ENCODE measurements around the gene UBN1. TPM values are rescaled to one million over a fixed set of nuclear protein-coding genes. Genes with fewer than 3 reads are reported as not detected.

The UBN1 gene
- total RNA-seq, 4 donors from 2014 or later, result 21.0 to 48.2 (median 41.1) TPM

GRCh38 chr16:4913774-4914525 lies 66.7 kb downstream of the UBN1 start:
- 92% methylated on average over 14 of the region's 15 CpGs for WGBS
- Histone ChIP-seq H3K4me1 (peaks cover 0 to 9% (median 0%) of the 10 kb centered on the region in 4 donors), H3K27ac (replicated peaks in 1 of 4) (no peak overlapping the region), H3K36me3 (peaks cover 0 to 4% (median 0%) of the 10 kb centered on the region in 4 donors), H3K9me3 (no peaks in the 10 kb centered on the region), H3K27me3 (no peaks in the 10 kb centered on the region), H3K4me3 (no peak overlapping the region)
- no peak for DNase-seq (ENCODE audit: extremely low spot score)
- intact Hi-C loops (cut with DNase I), result no loop called here
- no peak for TF ChIP-seq EP300 (IDR thresholded peaks at IDR 0.05)
- no peak for TF ChIP-seq POLR2AphosphoS5 (IDR thresholded peaks at IDR 0.05)
- no peak for TF ChIP-seq POLR2A (IDR thresholded peaks at IDR 0.05; ENCODE audit: low read depth)

GRCh38 chr16:4914528-4915225 lies 67.4 kb downstream of the UBN1 start:
- WGBS, result 92% methylated on average over 4 of the region's 7 CpGs

DNA sequence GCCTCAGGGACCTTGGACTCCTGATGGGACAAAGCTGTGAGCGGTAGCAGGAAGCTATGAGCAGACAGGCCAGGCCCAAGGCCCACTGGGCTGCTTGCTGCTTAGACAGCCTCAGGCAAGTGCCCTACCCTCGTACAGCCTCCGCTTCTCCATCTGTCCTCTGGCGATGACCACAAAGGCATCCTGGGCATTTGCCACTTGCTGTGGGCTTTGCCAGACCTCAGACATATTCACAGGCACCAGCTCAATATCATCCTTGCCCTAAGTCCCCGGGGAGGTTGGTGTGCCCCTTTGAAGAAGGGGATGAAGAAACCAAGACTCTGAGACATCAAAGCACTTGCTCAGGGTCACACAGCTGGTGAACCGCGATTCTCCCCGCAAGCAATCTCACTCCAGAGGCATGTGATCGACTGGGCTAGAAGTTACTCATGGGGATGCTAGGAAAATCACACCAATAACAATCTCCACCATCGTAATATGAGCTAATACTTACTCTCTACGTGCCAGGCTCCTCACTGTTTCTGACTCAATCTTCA lies 68.0 kb downstream of the UBN1 start:
- Histone ChIP-seq H3K9me3 (no peaks in the 10 kb centered on the region), H3K27me3 (no peaks in the 10 kb centered on the region), H3K36me3 (peaks cover 0 to 4% (median 0%) of the 10 kb centered on the region in 4 donors), H3K4me3 (no peak overlapping the region), H3K27ac (replicated peaks in 1 of 4) (peak overlapping the region in 1 of 4 donors; percentile 27), H3K4me1 (peaks cover 0 to 11% (median 0%) of the 10 kb centered on the region in 4 donors)
- intact Hi-C loops (cut with DNase I), result no loop called here
- 80% methylated on average over 7 of the region's 11 CpGs for WGBS
- TF ChIP-seq, protein P1, sequence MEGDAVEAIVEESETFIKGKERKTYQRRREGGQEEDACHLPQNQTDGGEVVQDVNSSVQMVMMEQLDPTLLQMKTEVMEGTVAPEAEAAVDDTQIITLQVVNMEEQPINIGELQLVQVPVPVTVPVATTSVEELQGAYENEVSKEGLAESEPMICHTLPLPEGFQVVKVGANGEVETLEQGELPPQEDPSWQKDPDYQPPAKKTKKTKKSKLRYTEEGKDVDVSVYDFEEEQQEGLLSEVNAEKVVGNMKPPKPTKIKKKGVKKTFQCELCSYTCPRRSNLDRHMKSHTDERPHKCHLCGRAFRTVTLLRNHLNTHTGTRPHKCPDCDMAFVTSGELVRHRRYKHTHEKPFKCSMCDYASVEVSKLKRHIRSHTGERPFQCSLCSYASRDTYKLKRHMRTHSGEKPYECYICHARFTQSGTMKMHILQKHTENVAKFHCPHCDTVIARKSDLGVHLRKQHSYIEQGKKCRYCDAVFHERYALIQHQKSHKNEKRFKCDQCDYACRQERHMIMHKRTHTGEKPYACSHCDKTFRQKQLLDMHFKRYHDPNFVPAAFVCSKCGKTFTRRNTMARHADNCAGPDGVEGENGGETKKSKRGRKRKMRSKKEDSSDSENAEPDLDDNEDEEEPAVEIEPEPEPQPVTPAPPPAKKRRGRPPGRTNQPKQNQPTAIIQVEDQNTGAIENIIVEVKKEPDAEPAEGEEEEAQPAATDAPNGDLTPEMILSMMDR (IDR thresholded peaks at IDR 0.05), result no peak
- TF ChIP-seq EP300 (IDR thresholded peaks at IDR 0.05), result no peak
- no peak for TF ChIP-seq POLR2AphosphoS5 (IDR thresholded peaks at IDR 0.05)
- no peak for TF ChIP-seq POLR2A (IDR thresholded peaks at IDR 0.05; ENCODE audit: low read depth)
- no peak for DNase-seq (ENCODE audit: extremely low spot score)

More at GRCh38 chr16:4914528-4915225, 67.4 kb downstream of the UBN1 start:
- H3K4me1 ChIP-seq, result peaks cover 0 to 11% (median 0%) of the 10 kb centered on the region in 4 donors
- H3K4me3 ChIP-seq, result no peak overlapping the region
- no peak for DNase-seq (ENCODE audit: extremely low spot score)
- TF ChIP-seq POLR2A (IDR thresholded peaks at IDR 0.05; ENCODE audit: low read depth), result no peak
- no peaks in the 10 kb centered on the region for H3K27me3 ChIP-seq
- no peaks in the 10 kb centered on the region for H3K9me3 ChIP-seq
- H3K36me3 ChIP-seq, result peaks cover 0 to 4% (median 0%) of the 10 kb centered on the region in 4 donors
- peak overlapping the region in 1 of 4 donors; percentile 27 for H3K27ac ChIP-seq (replicated peaks in 1 of 4)
- intact Hi-C loops (cut with DNase I), result no loop called here

GRCh38 chr16:4917117-4917516 lies 69.8 kb downstream of the UBN1 start:
- Histone ChIP-seq H3K36me3 (peaks cover 0 to 4% (median 0%) of the 10 kb centered on the region in 4 donors), H3K9me3 (no peaks in the 10 kb centered on the region), H3K27me3 (no peaks in the 10 kb centered on the region), H3K4me3 (no peak overlapping the region), H3K4me1 (peaks cover 0 to 12% (median 2%) of the 10 kb centered on the region in 4 donors), H3K27ac (replicated peaks in 1 of 4) (no peak overlapping the region)
- 38% methylated on average over 4 of the region's 4 CpGs for WGBS
- no peak for DNase-seq (ENCODE audit: extremely low spot score)
- TF ChIP-seq, protein P1 (IDR thresholded peaks at IDR 0.05), result no peak
- TF ChIP-seq POLR2A (IDR thresholded peaks at IDR 0.05; ENCODE audit: low read depth), result no peak
- no peak for TF ChIP-seq EP300 (IDR thresholded peaks at IDR 0.05)
- TF ChIP-seq POLR2AphosphoS5 (IDR thresholded peaks at IDR 0.05), result no peak
- intact Hi-C loops (cut with DNase I), result no loop called here

DNA sequence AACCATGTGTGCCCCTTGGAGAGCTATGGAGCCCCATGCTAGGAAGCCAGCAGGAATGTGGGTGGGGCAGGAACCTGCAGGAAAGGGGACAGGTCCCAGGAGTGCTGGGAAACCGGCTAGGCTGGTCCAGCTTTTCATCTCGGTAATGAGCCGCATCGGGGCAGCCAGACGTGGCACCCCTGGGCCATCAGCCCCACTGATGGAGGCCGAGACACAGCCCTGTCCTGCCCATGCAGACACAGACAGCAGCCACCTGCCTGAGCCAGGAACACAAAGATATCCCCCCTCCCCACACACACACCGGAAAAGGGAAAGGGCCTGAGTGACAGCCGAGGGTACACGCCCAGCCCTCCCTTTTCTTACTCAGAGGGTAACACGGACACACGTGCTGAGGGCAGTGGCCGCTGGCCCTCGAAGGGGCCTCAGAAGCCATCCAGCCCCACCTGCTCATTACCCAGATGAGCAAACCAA lies 71.5 kb downstream of the UBN1 start:
- no peak for DNase-seq (ENCODE audit: extremely low spot score)
- intact Hi-C loops (cut with DNase I), result no loop called here
- H3K36me3 ChIP-seq, result peaks cover 0 to 4% (median 0%) of the 10 kb centered on the region in 4 donors
- H3K4me1 ChIP-seq, result peaks cover 0 to 19% (median 4%) of the 10 kb centered on the region in 4 donors
- no peak overlapping the region for H3K27ac ChIP-seq (replicated peaks in 1 of 4)
- H3K9me3 ChIP-seq, result no peaks in the 10 kb centered on the region
- H3K27me3 ChIP-seq, result no peaks in the 10 kb centered on the region
- no peak overlapping the region for H3K4me3 ChIP-seq
- no peak for TF ChIP-seq EP300 (IDR thresholded peaks at IDR 0.05)
- TF ChIP-seq, protein P1 (IDR thresholded peaks at IDR 0.05), result no peak
- no peak for TF ChIP-seq POLR2AphosphoS5 (IDR thresholded peaks at IDR 0.05)
- no peak for TF ChIP-seq POLR2A (IDR thresholded peaks at IDR 0.05; ENCODE audit: low read depth)
- WGBS, result 73% methylated on average over 13 of the region's 13 CpGs

All from esophagus muscularis mucosa (tissue), 4 donors.